Smooth muscle cell (in vitro differentiated cells): ENCODE results near the gene GALNT5. TPM values are rescaled to one million over a fixed set of nuclear protein-coding genes. Genes with fewer than 3 reads are reported as not detected.

ENCODE experiments used
- DNase-seq: peaks from one replicate; lab custom pipeline; 2025; ENCODE audit not compliant: unreplicated experiment; lab: John Stamatoyannopoulos, UW
- H2AFZ ChIP-seq: fragments of 200-600 bp; sonication (generic); 2 replicates; pipeline ENCODE4 v1.6.0; 2016; ENCODE audit warnings: antibody characterized with exemption, low read depth, mild to moderate bottlenecking
- H3F3A ChIP-seq: fragments of 200-600 bp; sonication (generic); 2 replicates; pipeline ENCODE4 v1.6.0; 2017; ENCODE audit warnings: antibody characterized with exemption, low read depth
- H3K27ac ChIP-seq: fragments of 200-600 bp; sonication (generic); 2 replicates; pipeline ENCODE4 v1.5.1; 2016; ENCODE audit warnings: low read depth, mild to moderate bottlenecking
- H3K27me3 ChIP-seq: fragments of 200-600 bp; sonication (generic); 2 replicates; pipeline ENCODE4 v1.6.1; 2016; ENCODE audit warnings: low read depth, mild to moderate bottlenecking
- H3K36me3 ChIP-seq: fragments of 200-600 bp; sonication (generic); 2 replicates; pipeline ENCODE4 v1.5.1; 2016; ENCODE audit warnings: low read depth
- H3K4me1 ChIP-seq: fragments of 200-600 bp; sonication (generic); 2 replicates; pipeline ENCODE4 v1.5.1; 2016; ENCODE audit warnings: low read depth
- H3K4me2 ChIP-seq: fragments of 200-600 bp; sonication (generic); 2 replicates; pipeline ENCODE4 v1.6.0; 2016; ENCODE audit warnings: mild to moderate bottlenecking
- H3K4me3 ChIP-seq: fragments of 200-600 bp; sonication (generic); 2 replicates; pipeline ENCODE4 v1.5.1; 2016; ENCODE audit warnings: mild to moderate bottlenecking
- H3K79me2 ChIP-seq: fragments of 200-600 bp; sonication (generic); 2 replicates; pipeline ENCODE4 v1.6.0; 2016; ENCODE audit warnings: low read depth, mild to moderate bottlenecking
- H3K9ac ChIP-seq: fragments of 200-600 bp; sonication (generic); 2 replicates; pipeline ENCODE4 v1.6.0; 2016; ENCODE audit warnings: low read depth
- H3K9me3 ChIP-seq: fragments of 200-600 bp; sonication (generic); replicated peaks from 2 replicates; pipeline ENCODE4 v1.5.1; 2016; ENCODE audit warnings: low read depth
- H4K20me1 ChIP-seq: fragments of 200-600 bp; sonication (generic); 2 replicates; pipeline ENCODE4 v1.6.0; 2016; ENCODE audit warnings: low read depth
- WGBS: methylation state at CpG from one replicate; pipeline ENCODE4 v1.1.7; 2016; ENCODE audit warnings: low lambda C conversion rate; 5-methylcytosine and 5-hydroxymethylcytosine counted together
- polyA plus RNA-seq: library from polyadenylated mRNA; unstranded; fragments of >200 nt; fragmentation: Nextera tagmentation; extraction: Ambion mirVana; gene quantifications from 2 replicates; pipeline ENCODE4 v1.2.1, GENCODE V29; 2016
- total RNA-seq: library from RNA; depleted of rRNA; stranded (reverse); fragments of >200 nt; gene quantifications from 2 replicates; pipeline ENCODE4 v1.2.3, GENCODE V29; 2014
- TF ChIP-seq, protein P1 (sequence below): fragments of 200-600 bp; sonication (generic); IDR thresholded peaks from 2 replicates; pipeline ENCODE4 v1.5.1; 2017; ENCODE audit warnings: borderline replicate concordance, mild to moderate bottlenecking, antibody characterized with exemption; ENCODE audit not compliant: insufficient read depth, poor library complexity, severe bottlenecking

Gene GALNT5
- total and polyA plus RNA-seq, 2 experiments from 2014 or later = 1.8 to 2.0 TPM

DNA sequence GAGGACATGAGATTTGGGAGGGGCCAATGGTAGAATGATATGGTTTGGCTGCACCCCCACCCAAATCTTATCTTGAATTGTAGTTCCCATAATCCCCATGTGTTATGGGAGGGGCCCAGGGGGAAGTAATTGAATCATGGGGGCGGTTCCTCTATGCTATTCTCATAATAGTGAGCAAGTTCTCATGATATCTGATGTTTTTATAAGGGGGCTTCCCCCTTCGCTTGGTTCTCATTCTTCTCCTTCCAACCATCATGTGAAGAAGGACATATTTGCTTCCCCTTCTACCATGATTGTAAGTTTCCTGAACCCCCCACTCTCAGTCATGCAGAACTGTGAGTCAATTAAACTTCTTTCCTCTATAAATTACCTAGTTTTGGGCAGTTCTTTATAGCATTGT is 105.1 kb downstream of the GALNT5 start:
- Histone ChIP-seq H3K79me2 (no peaks in the 10 kb centered on the region), H3K36me3 (no peaks in the 10 kb centered on the region), H3K27ac (no peak overlapping the region), H3K27me3 (no peaks in the 10 kb centered on the region), H3K9me3 (no peaks in the 10 kb centered on the region), H3K4me2 (no peak overlapping the region), H2AFZ (no peak overlapping the region), H3F3A (no peaks in the 10 kb centered on the region), H3K9ac (no peak overlapping the region), H3K4me1 (no peaks in the 10 kb centered on the region), H4K20me1 (no peaks in the 10 kb centered on the region), H3K4me3 (no peak overlapping the region)
- WGBS = 85% methylated on average over 2 of the region's 2 CpGs
- DNase-seq = no peak
- TF ChIP-seq, protein P1, sequence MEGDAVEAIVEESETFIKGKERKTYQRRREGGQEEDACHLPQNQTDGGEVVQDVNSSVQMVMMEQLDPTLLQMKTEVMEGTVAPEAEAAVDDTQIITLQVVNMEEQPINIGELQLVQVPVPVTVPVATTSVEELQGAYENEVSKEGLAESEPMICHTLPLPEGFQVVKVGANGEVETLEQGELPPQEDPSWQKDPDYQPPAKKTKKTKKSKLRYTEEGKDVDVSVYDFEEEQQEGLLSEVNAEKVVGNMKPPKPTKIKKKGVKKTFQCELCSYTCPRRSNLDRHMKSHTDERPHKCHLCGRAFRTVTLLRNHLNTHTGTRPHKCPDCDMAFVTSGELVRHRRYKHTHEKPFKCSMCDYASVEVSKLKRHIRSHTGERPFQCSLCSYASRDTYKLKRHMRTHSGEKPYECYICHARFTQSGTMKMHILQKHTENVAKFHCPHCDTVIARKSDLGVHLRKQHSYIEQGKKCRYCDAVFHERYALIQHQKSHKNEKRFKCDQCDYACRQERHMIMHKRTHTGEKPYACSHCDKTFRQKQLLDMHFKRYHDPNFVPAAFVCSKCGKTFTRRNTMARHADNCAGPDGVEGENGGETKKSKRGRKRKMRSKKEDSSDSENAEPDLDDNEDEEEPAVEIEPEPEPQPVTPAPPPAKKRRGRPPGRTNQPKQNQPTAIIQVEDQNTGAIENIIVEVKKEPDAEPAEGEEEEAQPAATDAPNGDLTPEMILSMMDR = no peak

DNA sequence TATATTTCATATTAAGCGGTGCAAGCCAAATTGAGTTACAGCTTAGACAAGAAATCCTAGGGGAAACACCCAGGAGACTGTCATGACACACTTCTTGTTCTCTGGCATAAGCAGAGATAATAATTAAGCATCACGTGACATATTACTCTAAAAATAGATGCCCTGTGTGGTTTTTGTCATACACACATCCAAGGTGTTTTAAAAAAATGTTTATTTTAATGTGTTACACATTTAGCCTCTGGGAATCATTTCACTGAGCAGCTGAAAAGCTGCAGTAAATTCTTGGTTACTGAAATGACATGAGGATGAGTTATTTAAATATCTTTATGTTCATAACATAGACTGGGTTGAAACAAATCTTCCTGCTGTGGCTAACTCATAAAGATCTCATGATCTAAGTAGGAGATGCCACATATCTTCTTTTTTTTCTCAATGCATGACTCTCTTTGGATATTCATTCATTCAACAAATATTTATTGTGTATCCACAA is 106.2 kb downstream of the GALNT5 start:
- Histone ChIP-seq H3K79me2 (no peaks in the 10 kb centered on the region), H3K4me2 (no peak overlapping the region), H3K36me3 (no peaks in the 10 kb centered on the region), H2AFZ (no peak overlapping the region), H3K9ac (no peak overlapping the region), H3K27me3 (no peaks in the 10 kb centered on the region), H3K4me1 (no peaks in the 10 kb centered on the region), H3F3A (no peaks in the 10 kb centered on the region), H3K27ac (no peak overlapping the region), H4K20me1 (no peaks in the 10 kb centered on the region), H3K4me3 (no peak overlapping the region), H3K9me3 (no peaks in the 10 kb centered on the region)
- WGBS = 73% methylated on average over 2 of the region's 2 CpGs
- TF ChIP-seq, protein P1 = no peak
- DNase-seq = no peak

Other genes starting within 250 kb of the GALNT5 start
- not detected in 2 replicates for gene ERMN, start 68.1 kb downstream of the GALNT5 start, total RNA-seq
- not detected in 2 replicates for gene ERMN, start 68.1 kb downstream of the GALNT5 start, polyA plus RNA-seq
- not detected in 2 replicates for gene CYTIP, start 186.4 kb downstream of the GALNT5 start, total RNA-seq
- not detected in 2 replicates for gene CYTIP, start 186.4 kb downstream of the GALNT5 start, polyA plus RNA-seq